Activated CD8-positive, alpha-beta T cell treated with anti-CD3 and anti-CD28 coated beads, Interleukin-2, amount 10 ng/mL, durations not matched to agents 7 days and 5 days (primary cell): ENCODE data around the gene QRFP. TPM values are rescaled to one million over a fixed set of nuclear protein-coding genes. Genes with fewer than 3 reads are reported as not detected.
A peak's percentile ranks its signal among the peaks of the same experiment; 100 is the strongest.

Experiments used
- ATAC-seq: fragments of 150-1000 bp; cut with Tn5 transposase; one replicate; pipeline ENCODE4 v1.10.0; 2021; ENCODE audit warnings: moderate library complexity
- CTCF ChIA-PET: fragments of 350-600 bp; sonication (Branson Sonifier 250); formaldehyde crosslinking; loops from one replicate; lab custom pipeline; 2021; ENCODE audit warnings: antibody characterized with exemption; lab: Charles Lee
- POLR2A ChIA-PET: fragments of 350-600 bp; sonication (Branson Sonifier 250); formaldehyde crosslinking; loops from one replicate; lab custom pipeline; 2021; ENCODE audit warnings: antibody characterized with exemption; lab: Charles Lee
- DNase-seq: peaks from one replicate; pipeline ENCODE4 v3.0.0-alpha.2; 2020
- H3K27ac Mint-ChIP-seq: one replicate; pipeline ENCODE4 v1.8.0; 2021; ENCODE audit warnings: mild to moderate bottlenecking, mixed read lengths
- H3K27me3 Mint-ChIP-seq: one replicate; pipeline ENCODE4 v1.8.0; 2021; ENCODE audit warnings: low read depth, mixed read lengths
- H3K36me3 Mint-ChIP-seq: one replicate; pipeline ENCODE4 v1.8.0; 2021; ENCODE audit warnings: low read depth, mixed read lengths
- H3K4me1 Mint-ChIP-seq: one replicate; pipeline ENCODE4 v1.8.0; 2021; ENCODE audit warnings: low read depth, mixed read lengths
- H3K4me3 Mint-ChIP-seq: one replicate; pipeline ENCODE4 v1.8.0; 2021; ENCODE audit warnings: mild to moderate bottlenecking, mixed read lengths
- H3K9me3 Mint-ChIP-seq: one replicate; pipeline ENCODE4 v1.8.0; 2022; ENCODE audit warnings: mixed read lengths; ENCODE audit not compliant: insufficient read depth
- total RNA-seq, 2 experiments: library from RNA; stranded (reverse); gene quantifications; one replicate each; pipeline ENCODE4 v1.2.3, GENCODE V29; 2021

Gene QRFP
- total RNA-seq, 2 experiments from 2014 or later: not detected

DNA sequence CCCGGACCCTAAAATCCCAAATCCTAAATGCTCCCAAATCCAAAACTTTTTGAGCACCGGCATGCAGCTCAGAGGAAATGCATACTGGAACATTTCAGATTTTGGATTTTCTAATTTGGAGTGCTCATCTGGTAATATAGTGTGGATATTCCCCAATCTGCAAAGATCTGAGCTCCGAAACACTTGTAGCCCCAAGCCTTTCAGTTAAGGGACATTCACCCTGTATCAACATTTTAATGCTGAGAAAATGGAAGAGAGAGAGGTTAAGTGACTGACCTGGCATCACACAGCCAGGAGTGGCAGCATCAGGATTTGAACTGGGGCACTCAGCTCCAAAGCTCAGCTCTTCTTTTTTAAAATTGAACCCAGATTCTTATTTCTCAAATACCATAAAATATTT, 30.7 kb downstream of the QRFP start:
- ChIA-PET POLR2A (no interaction called here), CTCF (interaction anchor here (0.7 to 6.1 kb wide), 15 partner anchors 9 to 183 kb away, joined by 3 to 59 read pairs (median 5); partner anchors contain the start of gene EXOSC2)
- H3K36me3 Mint-ChIP-seq: peaks cover 7% of the 10 kb centered on the region
- H3K4me1 Mint-ChIP-seq: no peaks in the 10 kb centered on the region
- no peak overlapping the region for H3K27ac Mint-ChIP-seq
- H3K27me3 Mint-ChIP-seq: no peaks in the 10 kb centered on the region
- H3K4me3 Mint-ChIP-seq: no peak overlapping the region
- H3K9me3 Mint-ChIP-seq: no peaks in the 10 kb centered on the region
- no peak for DNase-seq
- no peak for ATAC-seq

DNA sequence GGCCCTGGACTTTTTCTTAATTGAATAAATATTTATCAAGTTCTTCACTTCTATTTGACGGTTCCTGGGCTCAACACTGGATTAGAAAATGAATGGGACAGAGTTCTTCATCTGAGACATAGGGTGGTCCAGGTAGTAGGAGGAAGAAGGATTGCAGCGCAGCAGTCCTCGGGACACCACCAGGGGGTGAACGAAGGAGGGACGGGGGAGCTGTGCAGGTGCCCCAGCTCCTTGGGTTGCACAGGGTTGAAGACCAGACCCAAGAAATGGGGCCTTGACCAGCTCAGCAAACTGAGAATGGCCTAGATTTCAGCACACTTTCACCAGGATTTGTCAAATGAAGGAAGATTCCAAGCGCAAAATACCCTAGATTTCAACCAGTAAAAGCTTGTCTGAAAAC, 32.1 kb downstream of the QRFP start:
- peaks cover 7% of the 10 kb centered on the region for H3K36me3 Mint-ChIP-seq
- no peaks in the 10 kb centered on the region for H3K4me1 Mint-ChIP-seq
- no peak overlapping the region for H3K27ac Mint-ChIP-seq
- no peaks in the 10 kb centered on the region for H3K9me3 Mint-ChIP-seq
- ATAC-seq (no peak), DNase-seq (no peak)
- POLR2A ChIA-PET: no interaction called here
- CTCF ChIA-PET: interaction anchor here (0.7 to 6.1 kb wide), 8 partner anchors 25 to 182 kb away, joined by 3 to 59 read pairs (median 7); no protein-coding TSS in a partner anchor
- H3K4me3 Mint-ChIP-seq: no peak overlapping the region
- H3K27me3 Mint-ChIP-seq: no peaks in the 10 kb centered on the region

DNA sequence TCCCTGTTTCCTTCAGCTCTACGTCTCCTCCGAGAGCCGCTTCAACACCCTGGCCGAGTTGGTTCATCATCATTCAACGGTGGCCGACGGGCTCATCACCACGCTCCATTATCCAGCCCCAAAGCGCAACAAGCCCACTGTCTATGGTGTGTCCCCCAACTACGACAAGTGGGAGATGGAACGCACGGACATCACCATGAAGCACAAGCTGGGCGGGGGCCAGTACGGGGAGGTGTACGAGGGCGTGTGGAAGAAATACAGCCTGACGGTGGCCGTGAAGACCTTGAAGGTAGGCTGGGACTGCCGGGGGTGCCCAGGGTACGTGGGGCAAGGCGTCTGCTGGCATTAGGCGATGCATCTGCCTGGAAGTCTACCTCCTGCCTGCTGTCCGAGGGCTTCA, 33.9 kb downstream of the QRFP start:
- H3K4me3 Mint-ChIP-seq: no peak overlapping the region

DNA sequence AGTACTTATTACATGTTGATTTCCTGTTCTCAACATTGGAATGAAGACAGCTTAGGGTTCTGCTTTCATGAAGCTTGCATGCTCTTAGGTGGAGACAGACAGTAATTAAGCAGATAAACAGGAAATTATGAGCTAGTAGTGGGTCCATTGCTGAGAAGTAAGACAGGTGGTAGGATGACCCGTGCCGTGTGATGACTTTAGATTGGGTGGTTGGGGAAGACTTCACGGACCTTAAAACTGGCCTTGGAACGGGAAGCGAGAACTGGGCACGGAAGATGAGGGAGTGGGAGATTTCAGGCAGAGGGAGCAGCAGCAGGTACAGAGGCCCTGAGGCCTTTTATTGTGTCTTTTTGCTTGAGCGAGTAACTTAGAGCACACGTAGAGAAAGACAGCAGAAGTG, 34.4 kb downstream of the QRFP start:
- H3K36me3 Mint-ChIP-seq: peaks cover 7% of the 10 kb centered on the region
- H3K4me1 Mint-ChIP-seq: no peaks in the 10 kb centered on the region
- no peak for ATAC-seq
- H3K9me3 Mint-ChIP-seq: no peaks in the 10 kb centered on the region
- ChIA-PET POLR2A (interaction anchor here (0.6 to 0.7 kb wide), 4 partner anchors 114 to 1781 kb away, joined by 3 read pairs; partner anchors contain the start of gene DOLPP1), CTCF (interaction anchor here (0.5 to 6.1 kb wide), 5 partner anchors 8 to 161 kb away, joined by 3 to 59 read pairs (median 7); no protein-coding TSS in a partner anchor)
- H3K27me3 Mint-ChIP-seq: no peaks in the 10 kb centered on the region
- H3K4me3 Mint-ChIP-seq: no peak overlapping the region
- DNase-seq: no peak
- peak overlapping the region; percentile 9 for H3K27ac Mint-ChIP-seq

More for the DNA sequence above, 33.9 kb downstream of the QRFP start:
- ChIA-PET CTCF (interaction anchor here (0.5 to 6.1 kb wide), 5 partner anchors 8 to 162 kb away, joined by 3 to 59 read pairs (median 7); no protein-coding TSS in a partner anchor), POLR2A (interaction anchor here (0.6 to 0.7 kb wide), 4 partner anchors 113 to 1782 kb away, joined by 3 read pairs; partner anchors contain the start of gene DOLPP1)
- peaks cover 7% of the 10 kb centered on the region for H3K36me3 Mint-ChIP-seq
- DNase-seq (no peak), ATAC-seq (no peak)
- no peaks in the 10 kb centered on the region for H3K9me3 Mint-ChIP-seq
- no peaks in the 10 kb centered on the region for H3K4me1 Mint-ChIP-seq
- no peak overlapping the region for H3K27ac Mint-ChIP-seq
- H3K27me3 Mint-ChIP-seq: no peaks in the 10 kb centered on the region

DNA sequence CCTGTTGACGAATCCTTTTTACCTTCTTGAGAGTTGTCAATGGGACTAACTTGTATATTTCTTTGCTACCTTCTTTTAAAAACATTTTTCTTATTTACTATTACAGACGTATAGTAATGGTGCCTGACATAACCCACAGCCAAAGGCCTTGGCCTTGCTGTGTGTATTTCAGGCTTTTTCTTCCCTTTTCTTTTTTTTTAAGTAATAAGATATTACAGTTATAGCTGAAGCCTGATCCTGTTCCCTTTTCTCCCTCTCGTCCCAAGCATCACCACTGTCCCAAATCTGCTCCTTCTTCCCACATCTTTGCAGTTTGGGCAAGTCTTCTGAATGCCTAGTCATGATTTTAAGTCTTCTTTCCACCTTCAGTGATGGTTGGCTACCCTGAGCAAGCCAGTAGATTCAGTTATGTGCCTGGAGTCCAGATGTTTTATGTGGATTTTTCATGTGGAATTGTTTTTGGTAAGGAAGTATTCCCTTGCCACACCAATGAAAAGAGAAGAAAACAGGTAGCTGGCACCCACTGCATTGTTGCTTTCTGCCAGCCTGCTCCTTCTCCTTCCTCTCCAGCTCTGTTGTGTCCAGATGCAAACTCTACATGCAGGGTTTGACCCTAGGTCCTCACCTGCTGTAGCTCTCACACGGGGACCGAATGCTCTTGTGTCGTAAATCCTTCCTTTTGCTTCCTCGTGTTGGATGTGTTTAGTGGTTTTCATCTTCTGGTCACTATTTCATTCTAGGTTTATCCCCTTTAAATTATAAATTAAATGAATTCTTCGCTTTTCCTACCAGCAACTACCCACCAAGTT, 35.0 kb downstream of the QRFP start:
- no peak for DNase-seq
- H3K27ac Mint-ChIP-seq: no peak overlapping the region
- no peak overlapping the region for H3K4me3 Mint-ChIP-seq
- H3K9me3 Mint-ChIP-seq: no peaks in the 10 kb centered on the region
- ATAC-seq: no peak
- ChIA-PET CTCF (interaction anchor here (1.3 to 6.1 kb wide), 4 partner anchors 9 to 160 kb away, joined by 5 to 59 read pairs (median 12); no protein-coding TSS in a partner anchor), POLR2A (interaction anchor here (0.7 kb wide), 2 partner anchors 114 to 1781 kb away, joined by 3 read pairs; partner anchors contain the start of gene DOLPP1)
- H3K27me3 Mint-ChIP-seq: no peaks in the 10 kb centered on the region
- no peaks in the 10 kb centered on the region for H3K4me1 Mint-ChIP-seq
- H3K36me3 Mint-ChIP-seq: peaks cover 7% of the 10 kb centered on the region

DNA sequence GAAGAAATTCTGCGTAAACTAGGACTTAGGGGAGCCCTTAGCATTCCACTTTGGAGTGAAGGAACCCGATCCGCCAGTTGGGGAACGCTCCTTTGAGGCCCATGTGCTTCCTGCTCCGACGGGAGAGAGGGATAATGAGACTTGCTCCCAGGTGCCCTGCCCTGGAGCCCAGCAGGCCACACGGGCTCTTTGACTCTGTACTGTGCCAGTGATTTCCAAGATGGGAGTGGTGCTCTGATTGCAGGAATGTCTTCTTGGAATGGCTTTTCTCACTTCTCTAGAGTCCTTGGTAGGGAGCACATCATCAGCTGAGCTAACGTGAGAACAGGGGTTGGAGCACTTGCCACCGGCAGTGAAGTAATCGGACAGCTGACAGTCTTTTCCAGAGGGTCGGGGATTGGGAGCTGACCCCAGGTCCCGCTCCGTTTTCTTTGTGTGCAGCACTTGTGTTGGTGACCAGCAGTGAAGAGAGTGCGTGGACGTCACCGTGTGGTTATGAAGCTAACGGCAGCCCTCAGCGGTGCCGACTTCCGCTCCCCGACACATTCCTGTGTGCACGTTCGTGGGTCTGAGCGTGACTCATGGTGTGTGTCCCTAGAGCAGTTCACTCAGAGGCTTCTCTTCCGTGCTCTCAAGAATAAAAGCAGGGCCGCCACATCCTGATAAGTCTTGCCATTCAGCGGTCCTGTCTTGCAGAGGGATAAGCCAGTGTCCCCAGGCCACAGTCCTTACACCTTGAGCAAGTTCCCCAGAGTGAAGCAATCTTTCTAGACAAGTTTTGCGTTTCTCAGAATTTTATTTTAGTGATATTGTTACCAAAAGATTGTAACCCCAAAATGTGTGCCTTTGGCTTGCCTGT, 35.9 kb downstream of the QRFP start:
- ChIA-PET CTCF (interaction anchor here (1.7 kb wide), 1 partner anchor 160 kb away, joined by 7 read pairs; no protein-coding TSS in a partner anchor), POLR2A (no interaction called here)
- ATAC-seq: peak; percentile 39
- H3K9me3 Mint-ChIP-seq: no peaks in the 10 kb centered on the region
- H3K4me3 Mint-ChIP-seq: no peak overlapping the region
- DNase-seq: no peak
- H3K27me3 Mint-ChIP-seq: no peaks in the 10 kb centered on the region
- H3K27ac Mint-ChIP-seq: no peak overlapping the region
- no peaks in the 10 kb centered on the region for H3K4me1 Mint-ChIP-seq
- peaks cover 7% of the 10 kb centered on the region for H3K36me3 Mint-ChIP-seq

DNA sequence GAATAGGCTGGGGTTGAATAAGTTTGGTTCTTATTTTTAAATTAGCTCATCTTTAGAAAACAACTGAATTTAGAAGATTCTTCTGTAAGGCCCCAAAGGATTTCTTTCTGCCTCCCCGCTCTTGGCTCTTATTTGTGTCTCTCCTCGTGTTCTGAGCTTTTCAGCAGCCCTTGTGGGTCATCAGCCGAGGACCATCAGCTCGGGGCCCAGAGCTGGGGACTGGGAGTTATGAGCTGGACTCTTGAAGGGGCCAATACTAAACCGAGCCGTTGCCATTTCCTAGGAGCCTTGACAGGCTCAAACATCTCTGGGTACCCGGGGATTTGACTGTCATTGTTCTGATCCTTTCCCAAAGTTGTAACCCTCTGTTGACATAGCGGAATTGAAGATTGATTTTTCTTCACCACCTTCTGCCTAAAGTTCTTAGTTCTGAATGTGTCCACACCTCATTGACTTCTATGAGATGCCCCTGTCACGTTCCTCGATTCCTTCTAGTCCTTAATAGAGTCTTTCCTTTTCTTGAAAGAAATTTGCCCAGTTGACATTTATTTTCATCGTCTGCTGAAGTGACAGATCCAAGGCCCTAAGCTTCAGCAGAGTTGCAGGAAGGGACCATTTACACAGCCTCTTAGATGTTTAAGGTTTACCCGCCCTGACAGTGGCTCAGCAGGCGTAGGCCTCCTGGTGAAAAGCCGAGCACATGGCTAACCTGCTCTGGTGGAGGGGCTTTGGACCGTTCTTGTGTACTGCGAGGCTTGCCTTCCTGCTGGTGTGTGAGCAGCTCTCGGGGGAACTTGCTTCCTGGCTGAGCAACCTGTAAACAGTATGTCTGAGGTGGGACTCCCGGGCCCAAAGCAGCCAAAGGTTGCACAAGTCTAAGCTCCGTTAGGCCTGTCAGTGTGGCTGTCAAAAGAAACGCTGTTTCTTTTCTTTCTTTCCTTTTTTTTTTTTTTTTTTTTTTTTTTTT, 37.6 kb downstream of the QRFP start:
- Mint-ChIP-seq H3K4me3 (no peak overlapping the region), H3K4me1 (no peaks in the 10 kb centered on the region), H3K27me3 (no peaks in the 10 kb centered on the region), H3K27ac (no peak overlapping the region), H3K9me3 (no peaks in the 10 kb centered on the region), H3K36me3 (peaks cover 7% of the 10 kb centered on the region)
- CTCF ChIA-PET: interaction anchor here (0.9 to 1.6 kb wide), 5 partner anchors 8 to 188 kb away, joined by 4 to 6 read pairs (median 5); no protein-coding TSS in a partner anchor
- ATAC-seq (no peak), DNase-seq (no peak)
- POLR2A ChIA-PET: no interaction called here

DNA sequence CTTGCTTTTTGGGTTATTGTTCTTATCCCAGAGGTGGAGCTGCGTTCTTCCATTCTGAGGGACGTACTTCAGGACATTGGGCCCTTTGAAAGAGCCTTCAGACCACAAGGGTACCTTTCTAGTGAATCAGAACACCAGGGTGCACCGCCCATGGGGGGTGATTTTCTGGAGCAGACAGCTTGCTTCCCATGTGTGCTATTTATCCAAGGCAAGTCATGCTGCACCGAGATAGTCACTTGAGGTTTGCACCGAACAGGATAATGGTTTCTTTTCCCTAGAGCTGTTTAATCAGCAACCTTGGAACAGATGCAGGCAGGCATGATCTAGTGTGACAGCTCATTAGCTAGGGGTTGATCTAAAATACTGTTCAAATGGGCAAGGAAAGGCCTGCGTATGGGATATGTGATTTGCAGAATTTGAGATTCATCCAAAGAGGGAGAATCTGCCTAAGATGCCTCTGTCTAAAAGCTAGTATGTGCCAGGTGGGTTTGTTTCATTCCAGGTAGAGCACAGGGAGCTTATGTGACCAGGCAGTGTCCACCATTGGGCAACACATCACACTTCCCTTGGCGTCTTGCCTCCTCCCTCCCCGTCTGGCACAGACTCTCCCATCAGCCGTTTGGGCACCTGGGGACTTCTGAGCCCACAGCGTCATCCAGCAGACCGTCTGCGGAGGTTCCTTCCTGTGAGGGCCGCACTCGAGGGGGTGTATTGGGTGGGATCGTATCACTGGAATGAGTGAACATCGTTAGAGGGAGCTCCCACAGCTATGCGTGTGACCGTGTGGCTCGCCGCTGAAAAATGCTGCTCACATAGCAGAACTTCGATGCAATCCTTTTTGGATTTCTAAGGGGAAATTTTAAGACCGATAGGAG, 38.5 kb downstream of the QRFP start:
- H3K36me3 Mint-ChIP-seq: peaks cover 1% of the 10 kb centered on the region
- no peaks in the 10 kb centered on the region for H3K9me3 Mint-ChIP-seq
- ATAC-seq (no peak), DNase-seq (no peak)
- H3K27me3 Mint-ChIP-seq: no peaks in the 10 kb centered on the region
- ChIA-PET POLR2A (no interaction called here), CTCF (interaction anchor here (0.9 to 1.6 kb wide), 4 partner anchors 9 to 188 kb away, joined by 4 to 6 read pairs (median 5); no protein-coding TSS in a partner anchor)
- H3K4me3 Mint-ChIP-seq: no peak overlapping the region
- H3K4me1 Mint-ChIP-seq: no peaks in the 10 kb centered on the region
- H3K27ac Mint-ChIP-seq: no peak overlapping the region

DNA sequence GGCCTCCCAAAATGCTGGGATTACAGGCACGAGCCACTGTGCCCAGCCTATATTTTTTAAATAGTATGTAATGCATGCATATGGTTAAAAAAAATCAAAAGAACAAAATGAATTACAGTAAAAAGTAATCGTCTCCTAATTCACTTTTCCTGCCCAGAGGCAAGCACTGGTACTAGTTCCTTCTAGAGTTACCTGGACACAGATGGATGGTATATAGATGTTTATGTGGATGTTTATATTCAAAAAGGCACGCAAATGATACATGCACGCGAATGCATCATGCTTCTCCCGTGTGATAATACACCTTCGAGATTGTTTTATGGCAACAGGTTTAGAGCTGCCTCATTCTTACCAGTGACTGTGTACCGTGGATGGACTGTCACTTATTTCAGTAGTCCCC, 40.1 kb downstream of the QRFP start:
- Mint-ChIP-seq H3K27me3 (no peaks in the 10 kb centered on the region), H3K4me1 (no peaks in the 10 kb centered on the region), H3K4me3 (no peak overlapping the region), H3K9me3 (no peaks in the 10 kb centered on the region), H3K36me3 (no peaks in the 10 kb centered on the region), H3K27ac (no peak overlapping the region)
- DNase-seq (no peak), ATAC-seq (no peak)
- POLR2A ChIA-PET: no interaction called here
- CTCF ChIA-PET: interaction anchor here (1.4 kb wide), 1 partner anchor 9 kb away, joined by 5 read pairs; no protein-coding TSS in a partner anchor

DNA sequence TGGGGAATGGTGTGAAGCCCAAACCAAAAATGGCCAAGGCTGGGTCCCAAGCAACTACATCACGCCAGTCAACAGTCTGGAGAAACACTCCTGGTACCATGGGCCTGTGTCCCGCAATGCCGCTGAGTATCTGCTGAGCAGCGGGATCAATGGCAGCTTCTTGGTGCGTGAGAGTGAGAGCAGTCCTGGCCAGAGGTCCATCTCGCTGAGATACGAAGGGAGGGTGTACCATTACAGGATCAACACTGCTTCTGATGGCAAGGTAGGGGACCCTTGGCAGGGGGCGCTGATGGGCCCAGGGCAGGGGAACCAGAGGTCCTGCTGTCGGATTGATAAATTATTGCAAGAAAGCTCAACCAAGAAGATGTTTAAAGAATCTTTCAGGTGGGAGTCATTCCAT, 41.8 kb downstream of the QRFP start:
- no peak for DNase-seq
- no peak overlapping the region for H3K4me3 Mint-ChIP-seq
- H3K4me1 Mint-ChIP-seq: no peaks in the 10 kb centered on the region
- no peaks in the 10 kb centered on the region for H3K9me3 Mint-ChIP-seq
- H3K36me3 Mint-ChIP-seq: no peaks in the 10 kb centered on the region
- no peaks in the 10 kb centered on the region for H3K27me3 Mint-ChIP-seq
- no peak overlapping the region for H3K27ac Mint-ChIP-seq
- ATAC-seq: no peak
- CTCF ChIA-PET: interaction anchor here (1.9 kb wide), 1 partner anchor 11 kb away, joined by 9 read pairs; no protein-coding TSS in a partner anchor
- POLR2A ChIA-PET: no interaction called here
